Left ventricle myocardium superior (tissue), 1 donor: ENCODE results near the gene SPA17. TPM values are rescaled to one million over a fixed set of nuclear protein-coding genes. Genes with fewer than 3 reads are reported as not detected.

Source experiments
- ATAC-seq: fragments of 200-7000 bp; cut with Tn5 transposase; one replicate; pipeline ENCODE4 v1.9.1; 2020; ENCODE audit warnings: mild to moderate bottlenecking, moderate library complexity
- DNase-seq: peaks from one replicate; pipeline ENCODE4 v3.0.0-alpha.2; 2020
- intact Hi-C: fragments of 100-400 bp; cut with micrococcal nuclease; formaldehyde crosslinking; loops from one replicate; pipeline ENCODE4 v1.11.0; 2022
- total RNA-seq: library from RNA; stranded (reverse); fragmentation: NEBNext Ultra II Directional; extraction: Animal tissue kit (Norgen Biotek cat#: 25700); gene quantifications from one replicate; pipeline ENCODE4 v1.2.1, GENCODE V29; 2021
- donor health status: DM: no; HTN: yes; CAD: no; lungs with severe emphysema.

SPA17 gene
- total RNA-seq, 1 donor from 2014 or later = 1.2 TPM

GRCh38 chr11:124717786-124718651, 44.3 kb downstream of the SPA17 start:
- ATAC-seq (peak; percentile 84), DNase-seq (peak; percentile 69)
- intact Hi-C loops = no loop called here

- intact Hi-C loops = no loop called here
- DNase-seq (no peak), ATAC-seq (no peak)
Observed at GRCh38 chr11:124718801-124719200, 45.1 kb downstream of the SPA17 start.

- ATAC-seq (no peak), DNase-seq (no peak)
- intact Hi-C loops = no loop called here
Observed at GRCh38 chr11:124719534-124719933, 45.8 kb downstream of the SPA17 start.

DNA sequence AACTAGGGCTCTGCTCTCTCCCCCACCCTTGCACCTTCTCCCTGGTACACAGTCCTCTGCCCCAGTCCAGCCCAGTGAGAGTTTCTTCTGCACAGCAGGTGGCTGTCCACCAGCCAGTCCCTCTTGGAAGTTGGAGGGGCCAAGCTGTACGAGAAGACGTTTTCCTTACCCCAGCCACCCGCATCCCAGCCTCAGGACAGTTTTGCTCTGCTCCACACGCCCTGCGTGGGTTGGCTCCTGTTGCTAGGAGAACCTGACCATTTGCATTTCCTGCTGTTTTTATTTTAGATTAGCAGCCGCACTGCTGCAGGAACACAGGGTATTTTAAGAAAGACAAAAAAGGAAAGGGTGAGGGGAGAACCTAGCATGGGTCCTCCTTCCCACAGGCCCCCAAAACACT, 48.5 kb downstream of the SPA17 start:
- ATAC-seq = no peak
- no peak for DNase-seq
- intact Hi-C loops = no loop called here

DNA sequence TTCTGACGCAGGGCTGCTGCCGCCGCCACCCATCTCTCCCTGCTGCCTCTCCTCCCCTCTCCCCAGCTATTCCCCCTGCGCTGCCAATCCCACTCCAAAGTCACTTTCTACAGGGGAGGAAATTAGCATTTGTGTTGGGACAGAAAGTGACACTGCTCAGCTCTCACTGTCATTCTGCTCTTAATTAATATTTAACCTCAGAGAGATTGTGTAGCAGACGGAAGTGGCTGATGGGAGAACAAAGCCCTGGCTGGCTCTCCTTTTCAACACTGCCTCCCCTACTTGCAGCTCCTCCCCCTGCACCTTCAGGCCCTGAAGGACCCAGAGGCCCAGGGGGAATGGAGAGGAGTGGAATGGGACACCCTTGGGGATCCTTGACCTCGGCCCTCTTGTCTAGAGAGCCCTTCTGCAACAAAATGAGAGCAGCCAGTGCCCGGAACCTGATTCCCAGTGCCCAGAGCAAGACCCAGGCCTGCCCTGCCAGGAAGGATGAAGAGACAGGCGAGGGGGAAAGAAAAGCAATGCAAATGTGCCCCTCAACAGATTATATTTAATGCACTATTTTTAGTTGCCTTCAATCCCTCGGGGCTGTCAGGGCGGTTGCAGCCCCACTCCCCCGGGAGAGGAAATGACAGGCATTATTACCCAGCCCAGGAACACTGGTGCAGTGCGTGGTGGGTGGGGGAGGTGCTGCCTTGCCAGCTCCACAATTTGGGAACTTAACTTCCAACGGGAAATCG, 51.4 kb downstream of the SPA17 start:
- ATAC-seq (peak; percentile 41), DNase-seq (peak; percentile 35)
- intact Hi-C loops = no loop called here

DNA sequence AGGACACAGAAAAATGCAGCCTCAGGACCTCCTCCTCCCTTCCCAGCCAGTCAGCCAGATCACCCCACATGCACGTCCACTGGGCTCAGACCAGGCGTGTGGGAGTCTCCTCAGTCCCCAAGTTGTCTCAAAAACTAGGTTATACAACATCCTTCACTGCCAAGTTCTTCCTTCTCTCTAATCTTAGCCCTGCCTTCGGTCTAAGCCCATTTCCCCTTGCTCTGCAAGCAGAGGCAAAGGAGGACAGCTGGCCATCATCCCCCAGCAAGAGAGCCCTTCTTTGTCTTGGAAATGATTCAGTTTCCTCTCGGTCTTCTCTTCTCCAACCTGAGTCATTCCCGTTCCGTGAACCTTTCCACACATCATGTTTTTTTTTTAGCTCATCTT, 52.0 kb downstream of the SPA17 start:
- DNase-seq (no peak), ATAC-seq (peak; percentile 51)
- intact Hi-C loops = no loop called here

GRCh38 chr11:124727474-124727873, 53.8 kb downstream of the SPA17 start:
- no peak for ATAC-seq
- intact Hi-C loops = no loop called here
- DNase-seq = no peak

- ATAC-seq (no peak), DNase-seq (no peak)
- intact Hi-C loops = no loop called here
Observed at GRCh38 chr11:124728134-124728533, 54.4 kb downstream of the SPA17 start.

DNA sequence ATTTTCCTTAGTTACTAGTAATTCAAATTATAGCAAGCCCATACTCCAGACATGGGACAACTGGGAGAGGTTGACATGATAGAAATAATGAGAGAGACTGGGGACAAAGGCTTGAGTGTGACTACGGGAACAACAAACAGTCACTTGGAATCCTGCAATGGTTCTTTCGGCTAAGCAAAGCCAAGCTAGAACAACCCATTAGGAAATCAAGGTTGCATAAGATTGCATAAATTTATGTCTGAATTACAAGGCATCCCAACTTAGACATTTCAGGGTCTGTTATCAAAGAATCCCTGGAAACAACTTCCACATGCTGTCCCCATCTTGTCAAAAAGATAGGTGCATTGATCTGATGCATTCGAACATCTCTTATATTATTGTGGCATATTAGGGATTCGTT, 55.9 kb downstream of the SPA17 start:
- ATAC-seq (no peak), DNase-seq (no peak)
- intact Hi-C loops = no loop called here

DNA sequence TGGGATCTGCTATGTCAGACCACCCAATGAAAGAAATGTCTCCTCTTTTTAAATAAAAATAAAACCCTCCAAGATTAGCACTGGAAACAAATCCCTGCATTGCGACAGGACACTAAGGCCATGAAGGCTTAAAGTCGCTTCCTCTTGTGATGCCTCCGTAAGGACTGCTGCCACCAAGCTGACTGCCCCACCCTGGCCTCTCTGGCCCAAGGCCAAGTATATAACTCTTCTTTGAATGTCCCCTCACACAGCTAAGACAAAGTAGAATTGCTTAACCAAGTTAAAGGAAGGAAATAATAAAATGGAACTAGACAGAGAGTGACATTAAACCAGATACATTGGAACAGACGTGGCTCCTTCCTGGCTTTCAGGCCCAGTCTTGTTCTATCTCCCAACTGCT, 58.5 kb downstream of the SPA17 start:
- peak; percentile 59 for ATAC-seq
- intact Hi-C loops = no loop called here
- DNase-seq = peak; percentile 42

DNA sequence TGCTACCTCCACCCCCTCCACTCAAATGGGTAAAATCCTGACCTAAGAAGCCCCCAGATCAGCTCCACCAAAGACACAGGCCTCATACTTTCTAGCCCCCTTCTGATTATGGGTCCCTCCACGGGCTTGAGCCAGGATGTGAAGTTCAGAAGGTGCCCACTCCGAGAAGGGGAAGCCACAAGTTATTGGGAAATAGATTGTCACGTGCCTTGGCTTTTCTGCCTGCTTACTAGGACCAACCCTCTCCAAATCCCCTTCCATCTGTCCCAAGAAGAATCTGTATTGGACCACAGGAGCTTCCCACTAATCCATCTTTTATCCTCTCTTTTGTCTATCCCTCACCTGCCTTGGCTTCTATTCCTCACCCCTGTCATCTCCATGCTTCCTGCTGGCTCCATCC, 63.0 kb downstream of the SPA17 start:
- DNase-seq = no peak
- intact Hi-C loops = no loop called here

GRCh38 chr11:124737638-124738305, 64.1 kb downstream of the SPA17 start:
- no peak for DNase-seq
- ATAC-seq = no peak
- intact Hi-C loops = no loop called here

More for the DNA sequence above, 63.0 kb downstream of the SPA17 start:
- no peak for ATAC-seq

- intact Hi-C loops = no loop called here
- ATAC-seq (no peak), DNase-seq (no peak)
Observed at GRCh38 chr11:124738713-124739478, 65.2 kb downstream of the SPA17 start.

DNA sequence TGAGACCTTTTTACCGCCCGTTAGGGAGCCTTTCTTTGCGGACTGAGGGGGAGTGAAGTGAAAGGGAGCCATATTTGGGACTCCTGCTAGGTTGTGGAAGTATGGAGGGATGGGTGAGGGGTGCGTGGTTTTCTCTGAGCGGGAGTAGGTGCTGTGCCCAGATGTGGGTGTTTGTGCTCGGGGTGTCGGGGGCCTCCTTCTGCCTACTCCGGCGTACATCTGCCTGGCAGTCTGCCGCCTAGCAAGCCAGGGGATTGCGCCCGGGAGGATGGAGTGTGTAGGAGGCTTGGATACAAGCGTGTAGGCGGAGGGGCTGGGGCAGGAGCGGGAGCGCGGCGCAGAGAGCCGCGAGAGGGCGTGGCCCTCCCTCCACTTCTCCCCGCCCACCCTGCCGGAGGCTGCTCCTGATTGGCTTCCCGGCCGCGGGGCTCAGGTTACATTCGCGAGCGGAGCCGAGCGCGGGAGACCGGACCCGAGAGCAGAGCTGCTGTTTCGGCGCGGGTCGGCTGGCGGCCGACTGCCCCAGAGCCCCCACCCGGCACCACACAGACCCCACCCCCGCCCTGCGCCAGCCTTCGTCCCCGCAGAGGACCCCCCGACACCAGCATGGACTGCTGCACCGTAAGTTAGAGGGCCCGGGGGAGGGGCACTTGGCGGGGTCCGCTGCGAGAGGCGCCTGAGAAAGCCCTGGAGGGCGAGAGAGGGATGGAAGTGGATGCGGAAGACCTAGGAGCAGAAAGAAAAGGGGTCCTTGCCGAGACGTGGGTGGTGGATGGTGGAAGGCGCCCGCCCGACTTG, 66.0 kb downstream of the SPA17 start, which contains the start of gene NRGN:
Gene NRGN, plus strand, starts transcription at position 464 of the 798 bp plus-strand sequence. Its CDS starts 143 bp downstream, at position 607.
- DNase-seq (peak; percentile 96), ATAC-seq (peak; percentile 99)
- intact Hi-C loops = no loop called here

DNA sequence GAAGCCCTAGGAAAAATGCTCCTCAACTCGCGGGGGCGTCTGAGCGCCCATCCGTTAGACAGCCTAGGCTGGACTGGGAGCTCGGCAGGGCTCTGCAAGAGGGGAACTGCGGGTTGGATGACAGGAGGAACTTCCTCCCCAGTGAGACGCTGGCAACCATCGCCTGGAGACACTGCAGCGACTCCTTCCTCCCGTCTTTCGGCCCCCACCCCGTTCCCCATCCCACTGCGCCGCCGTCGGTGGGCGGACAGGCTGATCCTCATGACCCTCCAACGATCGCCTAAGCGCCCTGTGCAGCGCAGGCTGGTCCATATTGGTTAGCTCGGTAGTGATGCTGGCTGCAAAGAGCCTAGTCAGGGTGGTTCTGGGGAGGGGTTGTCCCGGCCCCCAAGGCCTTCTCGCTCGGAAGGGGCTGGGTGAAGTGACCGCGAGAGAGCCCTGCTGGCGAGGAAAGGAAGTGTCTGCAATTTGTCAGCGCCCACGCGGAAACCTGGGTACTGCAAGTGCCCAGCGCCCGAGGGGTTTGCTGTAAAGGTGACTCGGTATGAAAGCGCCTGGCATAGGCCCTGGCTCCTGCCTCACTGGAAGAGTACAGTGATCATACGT, 66.7 kb downstream of the SPA17 start:
- peak; percentile 49 for DNase-seq
- intact Hi-C loops = no loop called here

GRCh38 chr11:124742555-124742954, 68.9 kb downstream of the SPA17 start:
- ATAC-seq (no peak), DNase-seq (no peak)
- intact Hi-C loops = no loop called here

More for the DNA sequence above, 66.7 kb downstream of the SPA17 start:
- peak; percentile 51 for ATAC-seq

DNA sequence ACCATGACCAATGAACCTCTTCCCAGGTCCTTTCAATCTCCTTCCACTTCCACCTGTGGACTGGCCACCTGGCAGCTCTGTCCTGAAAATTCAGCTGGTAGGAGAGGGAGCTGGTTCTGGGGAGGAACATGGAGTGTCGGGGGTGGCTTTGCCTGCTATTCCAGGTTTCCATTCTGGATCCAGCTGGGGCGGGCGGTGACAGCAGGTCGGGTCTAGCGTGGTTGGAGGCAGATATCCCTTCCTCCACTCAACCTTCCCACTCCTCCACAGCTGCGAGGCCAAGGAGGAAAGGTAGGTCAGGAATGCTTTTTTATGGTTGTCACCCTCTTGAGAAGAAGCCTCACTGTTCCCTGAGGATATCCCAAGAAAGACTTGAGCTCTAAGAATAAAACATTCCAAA, 69.3 kb downstream of the SPA17 start:
- no peak for DNase-seq
- intact Hi-C loops = no loop called here
- ATAC-seq = no peak

- intact Hi-C loops = no loop called here
- ATAC-seq (no peak), DNase-seq (no peak)
Observed at GRCh38 chr11:124745270-124745834, 71.6 kb downstream of the SPA17 start.
